Sigmoid colon (tissue), 7 donors: ENCODE results near the gene BRAF. TPM values are rescaled to one million over a fixed set of nuclear protein-coding genes. Genes with fewer than 3 reads are reported as not detected.

ENCODE experiments used
- DNase-seq: peaks from one replicate; pipeline ENCODE4 v3.0.0-alpha.2; 2019
- H3K27ac ChIP-seq, 4 donors: fragments of 200-600 bp; sonication (generic); one replicate each; pipeline ENCODE4 v1.5.1; 2016 to 2019; ENCODE audit warnings: mild to moderate bottlenecking in 1 of 4
- H3K27me3 ChIP-seq, 3 donors: fragments of 200-600 bp; sonication (generic); one replicate each; pipeline ENCODE4 v1.5.1; 2019; ENCODE audit warnings: mild to moderate bottlenecking in 1 of 3
- H3K36me3 ChIP-seq, 4 donors: fragments of 200-600 bp; sonication (generic); one replicate each; pipeline ENCODE4 v1.5.1; 2016 to 2019
- H3K4me1 ChIP-seq, 4 donors: fragments of 200-600 bp; sonication (generic); one replicate each; pipeline ENCODE4 v1.5.1; 2017 to 2019
- H3K4me3 ChIP-seq, 4 donors: fragments of 200-600 bp; sonication (generic); one replicate each; pipeline ENCODE4 v1.5.1; 2017 to 2019; ENCODE audit warnings: mild to moderate bottlenecking in 2 of 4, moderate library complexity in 1 of 4
- H3K9me3 ChIP-seq, 4 donors: fragments of 200-600 bp in 3 of 4; sonication (generic) in 3 of 4; one replicate each; pipeline versions ENCODE4 v1.5.1 to v1.6.1; 2013 to 2019
- EP300 ChIP-seq, 4 donors: sonication (generic); formaldehyde crosslinking; IDR thresholded peaks; one replicate each; pipeline ENCODE4 v1.6.1; 2017; ENCODE audit warnings: antibody characterized with exemption in 4 of 4
- POLR2A ChIP-seq, 2 donors: fragments of 450-650 bp; IDR thresholded peaks; one replicate each; pipeline ENCODE4 v1.6.1; 2016; ENCODE audit warnings: antibody characterized with exemption in 2 of 2, mild to moderate bottlenecking in 2 of 2, moderate library complexity in 2 of 2
- POLR2AphosphoS5 ChIP-seq, 4 donors: sonication (generic); formaldehyde crosslinking; IDR thresholded peaks; one replicate each; pipeline ENCODE4 v1.6.1; 2017; ENCODE audit warnings: antibody characterized with exemption in 4 of 4
- WGBS, 2 donors: extraction: QIAGEN DNeasy Blood & Tissue Kit; methylation state at CpG; one replicate each; pipeline ENCODE4 v1.1.7; 2013; 5-methylcytosine and 5-hydroxymethylcytosine counted together
- intact Hi-C: fragments of 100-400 bp; cut with DNase I; formaldehyde crosslinking; loops from one replicate; pipeline ENCODE4 v1.15.1; 2023
- polyA plus RNA-seq, 3 donors: library from polyadenylated mRNA; stranded (reverse); fragments of 200-250 nt; gene quantifications; one replicate each; pipeline ENCODE4 v1.2.3, GENCODE V29; 2013
- total RNA-seq, 4 donors: library from RNA; depleted of rRNA; stranded (reverse); fragments of >200 nt; gene quantifications; one replicate each; pipeline ENCODE4 v1.1.0, GENCODE V29; 2016
- TF ChIP-seq, protein P1 (sequence below), 4 experiments: fragments of 450-650 bp in 3 of 4; fragments of 200-600 bp in 1 of 4; IDR thresholded peaks; one replicate each; pipeline ENCODE4 v1.5.1; 2016 to 2019; ENCODE audit warnings: antibody characterized with exemption in 4 of 4, mild to moderate bottlenecking in 3 of 4, moderate library complexity in 2 of 4
- donor health status: healthy with polysubstance abuse.
- donor health status: Bipolar disorder and iron deficiency.
- donor health status: healthy.

Gene BRAF
- total RNA-seq, result 10 to 100 TPM; 43.1 to 64.8 (median 54.5) TPM
- 1 to 10 TPM; 4.8 to 7.5 (median 4.9) TPM for polyA plus RNA-seq

DNA sequence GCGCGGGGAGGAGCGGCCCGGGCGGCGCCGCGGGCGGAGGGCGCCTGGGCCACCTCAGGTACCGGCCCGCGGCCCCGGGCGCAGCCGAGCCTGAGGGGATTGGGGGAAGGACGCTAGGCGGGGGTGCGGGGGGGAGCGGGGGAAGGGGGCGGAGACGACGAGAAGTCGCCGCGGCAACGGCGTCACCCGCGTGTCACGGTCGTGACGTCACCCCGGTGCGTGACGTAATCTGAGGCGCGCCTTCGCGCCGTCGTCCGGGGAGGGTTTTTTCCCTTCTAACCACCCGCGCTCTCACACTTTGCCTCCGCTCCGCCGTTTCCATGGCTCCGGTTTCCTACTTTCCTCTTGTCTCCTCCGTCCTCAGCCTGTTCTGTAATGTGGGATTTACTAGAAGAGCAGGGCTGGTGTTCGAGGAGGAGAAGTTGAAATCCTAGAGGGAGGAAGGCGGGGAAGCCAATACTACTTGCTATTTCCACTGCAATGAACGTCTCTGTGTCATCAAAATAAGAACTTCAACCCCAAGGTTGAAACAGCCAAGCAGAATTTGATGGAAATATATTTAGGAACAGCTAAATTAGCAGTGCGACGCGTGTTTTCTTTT is at the start of gene BRAF:
BRAF (minus strand) TSS at position 109 of the 601 bp plus-strand sequence. CDS start 226 bp downstream, outside the sequence.
- Histone ChIP-seq H3K9me3 (no peaks in the 10 kb centered on the region), H3K4me1 (peaks cover 3 to 42% (median 23%) of the 10 kb centered on the region in 4 donors), H3K27me3 (no peaks in the 10 kb centered on the region), H3K36me3 (no peaks in the 10 kb centered on the region), H3K4me3 (peak within 1 kb of the TSS; percentile 91 to 97 (median 96)), H3K27ac (peak within 1 kb of the TSS; percentile 96 to 100 (median 100))
- intact Hi-C loops, result loop anchor here (1.0 to 10.0 kb wide), 3 partner anchors 90 to 610 kb away; partner anchors contain the start of gene NDUFB2
- peak; percentile 81 to 90 (median 83) for TF ChIP-seq POLR2AphosphoS5 (IDR thresholded peaks at IDR 0.05)
- peak in 1 of 4 donors; percentile 45 for TF ChIP-seq EP300 (IDR thresholded peaks at IDR 0.05)
- peak in 1 of 2 donors; percentile 41 for TF ChIP-seq POLR2A (IDR thresholded peaks at IDR 0.05)
- TF ChIP-seq, protein P1, sequence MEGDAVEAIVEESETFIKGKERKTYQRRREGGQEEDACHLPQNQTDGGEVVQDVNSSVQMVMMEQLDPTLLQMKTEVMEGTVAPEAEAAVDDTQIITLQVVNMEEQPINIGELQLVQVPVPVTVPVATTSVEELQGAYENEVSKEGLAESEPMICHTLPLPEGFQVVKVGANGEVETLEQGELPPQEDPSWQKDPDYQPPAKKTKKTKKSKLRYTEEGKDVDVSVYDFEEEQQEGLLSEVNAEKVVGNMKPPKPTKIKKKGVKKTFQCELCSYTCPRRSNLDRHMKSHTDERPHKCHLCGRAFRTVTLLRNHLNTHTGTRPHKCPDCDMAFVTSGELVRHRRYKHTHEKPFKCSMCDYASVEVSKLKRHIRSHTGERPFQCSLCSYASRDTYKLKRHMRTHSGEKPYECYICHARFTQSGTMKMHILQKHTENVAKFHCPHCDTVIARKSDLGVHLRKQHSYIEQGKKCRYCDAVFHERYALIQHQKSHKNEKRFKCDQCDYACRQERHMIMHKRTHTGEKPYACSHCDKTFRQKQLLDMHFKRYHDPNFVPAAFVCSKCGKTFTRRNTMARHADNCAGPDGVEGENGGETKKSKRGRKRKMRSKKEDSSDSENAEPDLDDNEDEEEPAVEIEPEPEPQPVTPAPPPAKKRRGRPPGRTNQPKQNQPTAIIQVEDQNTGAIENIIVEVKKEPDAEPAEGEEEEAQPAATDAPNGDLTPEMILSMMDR (IDR thresholded peaks at IDR 0.05), result no peak
- WGBS, 2 donors, result 1% methylated on average over 55 to 56 of the region's 56 CpGs
- DNase-seq, result peak; percentile 95

DNA sequence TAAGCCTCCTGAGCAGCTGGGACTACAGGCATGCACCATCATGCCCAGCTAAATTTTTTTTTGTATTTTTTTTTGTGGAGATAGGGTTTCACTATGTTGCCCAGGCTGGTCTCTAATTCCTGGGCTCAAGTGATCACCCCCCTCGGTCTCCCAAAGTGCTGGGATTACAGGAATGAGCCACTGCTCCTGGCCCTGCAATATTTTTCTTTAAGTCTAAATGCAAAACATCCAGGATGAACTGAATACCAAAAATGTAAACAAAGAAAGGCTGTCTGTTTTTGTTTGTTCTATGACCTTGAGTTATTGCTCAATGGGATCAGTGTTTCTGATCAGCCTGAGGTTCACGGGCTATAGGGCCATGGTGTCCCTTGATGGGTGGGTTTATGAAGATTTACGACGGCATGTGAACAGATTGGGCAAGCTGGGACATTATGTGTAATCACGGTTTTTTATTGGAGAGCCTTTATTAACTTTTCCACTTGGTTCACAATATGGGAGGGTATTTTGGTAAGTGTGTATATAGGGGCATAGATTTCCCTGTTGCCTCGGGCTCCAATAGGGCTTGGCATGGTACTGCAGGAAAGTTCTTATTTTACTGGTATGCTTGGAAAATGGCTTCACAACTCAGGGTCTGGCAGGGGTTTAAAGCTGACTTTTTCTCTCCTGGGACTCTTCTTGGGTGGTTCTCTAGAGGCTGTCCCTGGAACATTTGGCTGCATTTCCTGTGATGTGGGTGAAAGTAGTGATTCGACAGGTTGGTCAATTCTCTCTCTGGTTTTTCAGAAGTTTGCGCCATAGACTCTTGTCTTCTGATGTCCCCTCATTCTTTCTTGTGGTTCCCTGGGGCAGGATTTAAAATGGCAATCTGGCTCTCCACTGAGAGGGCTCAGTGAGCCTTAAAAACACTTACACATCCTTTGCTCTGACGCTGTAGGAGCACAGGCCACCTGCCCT is 48.4 kb upstream of the BRAF start:
- Histone ChIP-seq H3K4me1 (no peaks in the 10 kb centered on the region), H3K9me3 (no peaks in the 10 kb centered on the region), H3K36me3 (no peaks in the 10 kb centered on the region), H3K4me3 (no peak overlapping the region), H3K27ac (no peak overlapping the region), H3K27me3 (no peaks in the 10 kb centered on the region)
- intact Hi-C loops, result no loop called here
- no peak for DNase-seq
- TF ChIP-seq, protein P1 (IDR thresholded peaks at IDR 0.05), result no peak
- no peak for TF ChIP-seq POLR2A (IDR thresholded peaks at IDR 0.05)
- 47 to 70% methylated on average over 9 of the region's 9 CpGs for WGBS, 2 donors

DNA sequence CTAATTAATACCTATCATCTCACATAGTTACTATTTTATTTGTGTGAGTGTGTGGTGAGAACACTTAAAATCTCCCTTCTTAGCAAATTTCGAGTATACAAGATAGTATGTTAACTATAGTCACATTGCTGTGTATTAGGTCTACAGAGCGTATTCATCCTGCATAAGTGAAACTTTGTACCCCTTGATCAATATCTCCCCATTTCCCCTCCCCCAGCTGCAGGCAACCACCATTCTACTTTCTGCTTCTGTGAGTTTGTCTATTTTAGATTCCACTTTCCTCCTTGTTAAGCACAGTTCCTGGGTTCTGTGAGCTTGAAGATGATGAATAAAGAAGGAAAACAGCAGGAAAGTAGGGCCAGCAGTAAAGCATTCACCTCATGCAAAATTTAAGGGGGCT is 47.6 kb upstream of the BRAF start:
- no peaks in the 10 kb centered on the region for H3K9me3 ChIP-seq
- H3K27ac ChIP-seq, result no peak overlapping the region
- no peak overlapping the region for H3K4me3 ChIP-seq
- DNase-seq, result no peak
- intact Hi-C loops, result no loop called here
- H3K36me3 ChIP-seq, result no peaks in the 10 kb centered on the region
- TF ChIP-seq POLR2AphosphoS5 (IDR thresholded peaks at IDR 0.05) (no peak), EP300 (IDR thresholded peaks at IDR 0.05) (no peak), POLR2A (IDR thresholded peaks at IDR 0.05) (no peak)
- TF ChIP-seq, protein P1 (IDR thresholded peaks at IDR 0.05), result no peak
- WGBS, 2 donors, result 91 to 92% methylated on average over 2 of the region's 2 CpGs
- no peaks in the 10 kb centered on the region for H3K4me1 ChIP-seq
- no peaks in the 10 kb centered on the region for H3K27me3 ChIP-seq

- H3K9me3 ChIP-seq, result no peaks in the 10 kb centered on the region
- 72 to 79% methylated on average over 2 of the region's 2 CpGs for WGBS, 2 donors
- no peaks in the 10 kb centered on the region for H3K27me3 ChIP-seq
- no peak for DNase-seq
- intact Hi-C loops, result no loop called here
- H3K27ac ChIP-seq, result no peak overlapping the region
- H3K4me1 ChIP-seq, result no peaks in the 10 kb centered on the region
- no peaks in the 10 kb centered on the region for H3K36me3 ChIP-seq
- no peak for TF ChIP-seq POLR2AphosphoS5 (IDR thresholded peaks at IDR 0.05)
- TF ChIP-seq POLR2A (IDR thresholded peaks at IDR 0.05), result no peak
- TF ChIP-seq EP300 (IDR thresholded peaks at IDR 0.05), result no peak
- TF ChIP-seq, protein P1 (IDR thresholded peaks at IDR 0.05), result no peak
- no peak overlapping the region for H3K4me3 ChIP-seq
Observed at GRCh38 chr7:140967438-140967837, 42.7 kb upstream of the BRAF start.
